H1 (cell line): ENCODE data around the gene TAF1B. TPM values are rescaled to one million over a fixed set of nuclear protein-coding genes. Genes with fewer than 3 reads are reported as not detected.

ENCODE experiments used
- ATF2 ChIP-seq: IDR thresholded peaks from 2 replicates; pipeline ENCODE4 v1.6.1; 2012; ENCODE audit warnings: low read length, inconsistent platforms
- ATF3 ChIP-seq: IDR thresholded peaks from 2 replicates; pipeline ENCODE4 v1.6.1; 2011; ENCODE audit warnings: low read depth, mild to moderate bottlenecking, low read length; ENCODE audit not compliant: insufficient read depth
- CHD7 ChIP-seq: fragments of 300-600 bp; sonication (generic); IDR thresholded peaks from 2 replicates; pipeline ENCODE4 v1.7.1; 2012; ENCODE audit warnings: low read length, moderate library complexity, mild to moderate bottlenecking, inconsistent platforms; ENCODE audit not compliant: insufficient replicate concordance
- GABPA ChIP-seq: IDR thresholded peaks from 2 replicates; pipeline ENCODE4 v1.6.1; 2011; ENCODE audit warnings: mild to moderate bottlenecking, low read length, moderate library complexity, borderline replicate concordance; ENCODE audit not compliant: insufficient read depth
- polyA plus RNA-seq, 7 experiments: library from polyadenylated mRNA; depleted of rRNA in 3 of 7; stranded (reverse) in 5 of 7; unstranded in 2 of 7; fragments of >200 nt in 5 of 7; fragments of 200-250 nt in 2 of 7; gene quantifications; 1 replicate in 5 of 7; 2 replicates in 1 of 7; 4 replicates in 1 of 7; pipeline versions ENCODE4 v1.2.1 to v1.2.3, GENCODE V29; 2011 to 2013; ENCODE audit warnings: missing spikeins in 2 of 7, mixed read lengths in 2 of 7
- total RNA-seq: library from RNA; stranded (reverse); fragmentation: NEBNext Ultra II Directional; extraction: Animal tissue kit (Norgen Biotek cat#: 25700); gene quantifications from 2 replicates; pipeline ENCODE4 v1.2.1, GENCODE V29; 2021

The TAF1B gene
- total and polyA plus RNA-seq, 2 of the 8 experiments (the other 6 are each of a cell fraction or from before 2014, with no cell fraction given), result 6.6 to 25.2 TPM

GRCh38 chr2:9820020-9820973 is 23.0 kb upstream of the TAF1B start (continued):
- TF ChIP-seq CHD7 (no peak), ATF3 (no peak), ATF2 (no peak), GABPA (no peak)
